HuH-7.5 (cell line): Measurements from ENCODE around the gene MICAL3.
"Not testable (repeated sequence)": the region's sequence is repeated elsewhere in the genome, so short reads cannot be mapped to it uniquely, and the experiment has no call there.

Experiments used
- DNase-seq: peaks from one replicate; pipeline ENCODE4 v3.0.0; 2011; ENCODE audit warnings: low spot score

The MICAL3 gene

DNA sequence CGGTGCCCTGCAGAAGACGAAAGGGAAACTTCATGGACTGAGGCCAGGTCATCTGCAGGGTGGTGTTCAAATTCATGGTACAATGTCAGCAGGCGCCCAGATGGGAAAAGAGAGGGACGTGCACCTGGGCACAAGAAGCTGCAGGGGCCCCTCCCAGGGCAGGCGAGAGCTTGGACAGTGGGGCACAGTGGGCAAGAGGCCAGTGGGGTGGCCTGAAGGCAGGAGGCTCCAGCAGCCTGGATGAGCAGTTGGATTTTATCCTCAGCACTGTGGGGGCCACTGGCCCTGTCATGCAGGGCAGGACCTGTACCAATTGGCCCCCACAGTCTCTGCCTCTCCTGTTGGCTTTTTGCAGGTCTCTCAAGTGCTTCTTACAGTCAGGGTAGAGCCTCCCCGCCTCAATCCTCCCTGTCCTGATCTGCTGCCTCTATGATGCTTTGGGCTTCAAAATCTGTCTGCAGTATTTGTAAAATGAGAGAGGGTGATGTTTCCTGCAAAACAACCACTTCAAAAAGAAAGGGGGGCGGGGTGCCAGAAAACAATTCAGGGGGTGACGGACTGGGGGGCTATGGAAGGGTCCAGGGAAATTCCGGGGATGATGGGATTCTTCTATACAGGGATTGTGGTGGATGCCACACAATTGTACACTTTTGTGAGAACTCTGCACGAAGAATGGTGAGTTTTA lies 248.4 kb downstream of the MICAL3 start:
- no peak for DNase-seq

DNA sequence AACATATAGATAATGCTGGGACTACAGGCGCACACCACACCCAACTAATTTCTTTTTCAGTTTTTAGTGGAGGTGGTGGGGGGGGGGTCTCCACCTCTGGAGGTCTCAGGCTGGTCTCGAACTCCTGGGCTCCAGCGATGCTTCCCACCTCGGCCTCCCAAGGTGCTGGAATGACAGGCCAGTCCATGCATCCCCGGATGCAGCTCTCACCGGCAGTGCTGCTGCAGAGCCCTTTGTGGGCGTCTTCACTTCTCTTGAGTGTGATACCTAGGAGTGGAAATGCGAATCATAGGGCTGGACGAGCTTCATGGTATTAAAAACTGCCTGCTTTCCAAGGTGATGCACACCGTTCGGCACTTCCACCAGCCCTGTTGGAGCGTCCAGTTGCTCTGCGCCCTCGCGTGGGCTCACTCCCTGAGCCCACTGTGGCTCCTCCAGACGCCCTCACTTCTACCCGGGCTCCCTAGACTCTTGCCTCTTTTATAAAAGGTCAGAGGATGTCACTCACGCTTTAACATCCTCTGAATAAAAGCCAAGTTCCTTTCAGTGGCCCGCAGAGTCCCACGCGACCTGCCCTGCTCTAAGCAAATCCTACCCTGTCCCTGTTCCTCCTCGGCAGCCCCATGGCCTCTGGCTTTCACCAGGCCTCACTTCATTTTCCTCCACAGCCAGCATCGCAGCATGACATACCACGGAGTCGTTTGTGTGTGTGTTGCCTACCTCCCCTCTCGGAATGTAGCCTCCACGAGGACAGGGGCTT lies 249.3 kb downstream of the MICAL3 start:
- DNase-seq, result no peak

DNA sequence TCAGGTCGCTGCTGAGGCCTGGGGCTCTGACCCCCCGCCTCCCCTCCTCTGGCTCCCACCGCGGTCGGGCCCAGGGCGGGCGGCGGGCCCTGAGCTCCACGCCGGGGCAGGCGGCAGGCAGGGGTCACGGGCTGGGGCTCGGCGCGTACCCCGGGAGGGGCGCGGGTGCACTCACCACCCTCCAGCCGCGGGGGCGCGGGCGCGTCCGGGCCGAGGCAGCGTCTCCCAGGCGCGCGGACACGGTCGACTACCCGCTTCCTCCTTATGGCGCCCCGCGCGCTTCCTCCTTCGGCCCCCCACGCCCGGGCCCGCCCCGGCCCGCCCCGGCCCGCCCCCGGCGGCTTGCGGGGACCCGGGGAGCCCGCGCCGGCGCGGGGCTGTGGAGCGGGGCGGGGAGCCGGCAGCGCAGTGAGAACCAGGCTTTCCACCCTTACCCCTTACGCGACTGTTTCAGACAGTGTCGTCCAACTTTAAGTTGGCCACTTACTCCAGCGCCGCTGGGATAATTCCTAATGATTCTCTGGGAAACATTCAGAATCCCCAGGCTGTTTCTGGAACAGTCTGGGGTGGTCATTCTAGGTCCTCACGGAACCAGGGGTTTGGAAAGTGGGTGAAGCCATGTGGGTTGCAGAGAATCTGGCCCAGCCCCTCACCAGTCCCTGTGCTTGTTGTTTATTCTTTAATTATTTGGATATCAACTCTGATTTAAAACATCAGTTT lies 250.0 kb downstream of the MICAL3 start, which contains the start of gene BID:
TSS of gene BID (minus strand) at position 264 of the 720 bp plus-strand sequence. CDS start 24,353 bp downstream, outside the sequence.
- peak; percentile 68 for DNase-seq

DNA sequence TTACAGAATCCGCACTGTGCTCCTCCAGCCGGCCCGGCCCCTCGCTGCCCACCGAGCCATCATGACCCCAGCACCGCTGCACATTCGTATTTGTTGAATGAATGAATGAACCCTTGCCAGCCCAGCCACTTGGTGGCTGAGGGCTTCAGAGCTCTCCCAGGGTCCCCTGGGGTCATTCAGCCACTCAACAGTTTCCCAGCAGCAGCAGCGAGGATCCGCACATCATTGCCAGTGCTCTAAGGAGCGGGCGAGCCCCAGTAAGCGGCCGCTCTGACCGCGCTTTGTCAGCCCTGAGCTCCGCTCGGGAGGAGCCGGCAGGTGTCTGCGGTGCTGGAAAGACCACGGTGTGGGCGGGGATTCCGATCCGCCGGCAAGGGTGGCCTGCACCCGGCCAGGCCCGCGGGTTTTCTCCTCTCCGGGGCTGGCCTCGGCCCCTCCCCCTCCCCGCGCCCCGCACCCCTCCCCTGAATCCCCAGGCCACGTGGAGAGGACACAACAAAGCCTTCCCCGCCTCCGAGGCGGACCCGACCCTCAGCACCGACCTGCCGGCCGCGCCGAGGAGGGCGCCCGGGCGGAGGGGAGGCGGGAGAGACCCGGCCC lies 250.7 kb downstream of the MICAL3 start:
- DNase-seq, result peak; percentile 94

DNA sequence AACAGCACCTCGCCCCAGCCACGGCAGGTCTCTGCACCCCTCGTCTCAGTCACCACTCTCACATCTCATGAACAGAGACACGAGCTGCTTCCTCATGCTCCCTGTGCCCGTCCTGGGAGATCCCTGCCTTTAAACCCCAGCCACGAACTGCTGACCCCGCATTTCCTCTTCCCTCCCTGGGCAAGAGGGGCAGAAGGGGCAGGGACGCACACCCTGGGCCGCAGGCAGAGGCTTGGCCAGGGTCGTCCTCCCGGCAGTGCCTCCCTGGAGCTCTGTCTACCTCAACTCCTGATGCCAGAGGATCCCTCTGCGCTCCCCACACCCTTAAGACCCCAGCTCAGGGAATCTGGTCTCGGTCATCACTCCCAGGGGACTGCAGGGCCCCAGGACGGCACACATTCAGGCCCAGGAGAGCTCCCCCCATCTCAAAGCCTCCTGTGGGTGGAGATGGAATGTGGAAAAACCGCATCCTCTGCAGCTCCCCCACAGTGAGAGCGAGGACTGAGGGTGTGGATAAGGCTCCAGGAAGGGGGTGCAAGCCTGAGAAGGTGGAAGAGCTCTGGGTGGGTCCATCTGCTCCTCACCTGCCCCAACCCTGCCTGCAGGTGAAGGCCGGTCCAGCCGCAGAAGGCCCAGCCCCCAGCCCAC lies 251.3 kb downstream of the MICAL3 start:
- DNase-seq, result no peak

DNA sequence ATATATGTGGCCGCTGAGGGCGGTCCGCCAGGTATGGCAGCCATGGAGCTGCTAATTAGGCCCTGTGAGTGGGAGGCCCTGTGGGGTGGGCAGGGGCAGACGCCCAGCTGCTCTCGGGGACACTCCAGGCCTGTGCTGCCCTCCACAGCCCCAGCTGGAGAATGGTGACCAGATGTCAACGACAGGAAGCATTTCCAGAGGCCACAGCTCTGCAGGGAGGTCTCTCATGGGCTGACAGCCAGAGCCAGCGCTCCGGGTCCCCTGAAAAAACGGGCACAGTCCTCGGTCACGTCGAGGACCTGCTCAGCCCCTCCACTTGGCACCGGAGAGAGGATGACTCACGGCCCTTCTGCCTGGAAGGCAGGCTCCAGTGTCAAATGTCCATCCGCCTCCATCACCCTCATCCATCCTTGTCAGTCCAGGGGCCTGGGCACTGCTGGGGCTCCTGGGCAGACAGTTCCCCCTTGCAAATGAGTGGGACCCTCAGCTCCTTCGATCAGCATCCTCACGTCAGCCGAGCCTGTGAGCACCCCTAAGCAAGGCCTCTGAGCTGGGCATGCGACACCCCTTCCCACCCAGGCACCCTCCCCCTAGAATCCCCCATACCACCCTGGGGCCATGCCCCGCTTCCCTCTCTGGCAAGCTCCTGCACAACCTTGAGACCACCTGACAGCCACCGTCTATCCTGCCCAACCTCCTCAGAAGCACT lies 252.0 kb downstream of the MICAL3 start:
- DNase-seq, result no peak

DNA sequence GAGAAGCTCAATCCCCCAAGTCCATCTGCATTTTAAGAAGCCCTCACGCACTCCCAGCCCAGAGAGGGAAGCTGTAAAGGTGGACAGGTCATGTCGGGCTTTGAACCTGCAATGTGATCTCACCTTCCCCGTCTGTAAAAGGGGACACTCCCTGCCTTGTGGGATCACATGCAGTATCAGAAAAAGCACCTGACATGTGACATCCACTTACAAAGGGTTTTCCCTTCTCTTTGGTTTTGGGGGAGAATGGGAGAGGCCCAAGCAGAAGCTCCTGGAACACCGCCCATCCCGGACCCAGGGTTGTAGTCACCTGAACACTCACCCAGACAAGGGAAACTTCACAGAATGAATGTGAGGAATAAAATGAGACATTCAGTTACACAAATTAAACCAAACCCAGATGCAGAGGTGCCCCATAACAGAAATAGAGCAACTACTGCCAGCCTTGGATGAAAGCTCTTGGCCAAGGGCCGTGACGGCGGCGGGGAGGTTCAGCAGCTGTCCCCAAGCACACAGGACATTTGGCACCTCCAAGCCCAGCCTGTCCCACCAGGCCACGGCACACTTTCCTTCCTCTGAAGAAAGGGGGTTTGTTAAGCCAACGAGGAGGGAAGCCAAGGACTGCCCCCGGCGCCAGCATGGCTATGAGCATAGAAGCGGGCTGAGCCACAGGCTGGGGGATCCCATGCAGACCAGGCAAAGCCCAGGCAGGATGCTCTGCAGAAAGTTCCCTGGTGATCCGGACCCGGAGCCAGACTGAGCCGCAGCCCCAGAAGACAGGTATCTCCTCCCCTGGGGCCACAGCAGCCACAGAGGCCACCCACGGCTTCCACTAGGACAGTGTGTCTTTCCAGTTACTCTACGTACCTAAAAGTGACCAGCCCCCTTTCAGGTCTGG lies 253.9 kb downstream of the MICAL3 start:
- DNase-seq, result no peak

DNA sequence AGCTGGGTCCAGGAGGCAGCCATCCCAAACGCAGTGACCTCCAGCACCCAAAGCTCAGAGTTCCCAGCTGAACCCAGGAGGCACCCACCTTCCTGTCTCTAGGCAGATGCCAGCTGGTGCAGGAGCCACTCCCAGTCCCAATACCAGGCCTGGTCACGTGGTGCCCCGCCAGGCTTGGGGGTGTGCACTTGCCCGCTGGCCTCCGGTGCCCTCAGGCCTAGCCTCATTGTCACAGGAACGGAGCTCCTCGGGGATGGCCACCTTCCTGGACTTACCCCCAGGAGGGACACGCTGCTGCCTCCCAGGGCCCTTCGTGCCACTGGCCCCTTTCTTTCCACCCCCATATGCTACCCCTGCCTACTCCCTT lies 254.7 kb downstream of the MICAL3 start:
- no peak for DNase-seq

DNA sequence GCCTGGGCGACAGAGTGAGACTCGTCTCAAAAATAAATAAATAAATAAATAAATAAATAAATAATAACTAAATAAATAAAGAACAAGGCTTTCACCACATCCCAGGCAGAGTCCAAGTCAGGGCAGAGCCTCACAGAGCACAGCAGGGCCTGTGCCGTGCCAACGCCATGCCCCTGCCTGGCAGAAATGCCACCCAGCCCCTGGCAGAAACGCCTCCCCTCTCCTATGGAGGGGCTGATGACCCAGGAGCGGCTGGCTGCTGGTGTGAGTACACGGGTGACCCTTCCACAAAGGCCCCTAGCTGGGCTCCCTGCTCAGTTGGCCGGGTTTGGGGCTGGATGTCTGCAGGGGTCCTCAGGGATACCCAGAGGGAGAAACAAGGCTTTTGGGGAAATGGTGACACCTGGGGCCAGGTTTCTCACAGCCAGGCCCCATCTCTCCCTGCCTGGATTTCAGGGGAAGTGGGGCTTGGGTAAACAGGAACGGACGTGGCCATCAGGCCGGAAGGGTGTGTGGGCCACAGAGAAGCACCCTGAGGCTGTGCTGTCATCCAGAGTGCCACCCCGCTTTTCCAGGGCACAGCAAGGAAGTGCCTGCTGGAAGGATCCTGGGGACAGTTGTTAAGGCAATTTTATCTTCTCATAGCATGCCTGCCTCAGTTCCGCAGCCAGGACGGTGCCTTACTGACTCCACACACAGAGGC lies 255.2 kb downstream of the MICAL3 start:
- no peak for DNase-seq

DNA sequence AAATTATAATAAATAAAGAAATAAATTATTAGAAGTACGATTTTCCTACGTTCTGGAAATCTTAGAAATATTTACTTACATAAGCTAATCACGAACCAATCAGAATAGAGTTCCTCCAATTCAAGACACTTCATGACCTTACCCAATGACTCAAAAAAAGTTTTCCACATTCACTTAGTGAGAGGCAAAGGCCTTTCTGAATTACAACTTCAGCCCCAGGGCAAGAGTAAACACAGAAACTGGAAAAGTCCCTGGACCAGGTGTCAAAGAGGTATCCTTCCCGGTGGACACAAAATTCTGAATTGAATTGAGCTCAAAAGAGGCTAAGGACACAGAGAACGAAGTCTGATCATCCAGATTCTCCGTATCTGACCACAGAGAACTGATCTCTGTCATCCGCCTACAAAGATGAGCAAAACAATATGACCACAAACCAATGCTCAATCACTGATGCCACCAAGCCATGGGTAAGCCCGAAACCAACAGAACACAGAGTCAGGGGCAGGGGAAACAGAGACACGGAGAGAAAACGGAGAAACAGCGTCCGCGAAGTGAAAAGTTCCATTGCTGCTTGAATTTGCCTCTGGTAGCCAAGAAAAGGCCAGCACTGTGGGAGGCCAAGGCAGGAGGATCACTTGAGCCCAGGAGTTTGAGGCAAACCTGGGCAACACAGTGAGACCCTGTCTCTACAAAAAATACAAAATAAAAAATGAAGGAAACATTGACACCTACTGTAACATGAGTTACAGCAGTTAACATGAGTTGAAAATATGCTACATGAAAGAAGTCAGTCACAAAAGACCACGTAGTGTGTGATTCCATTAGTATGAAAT lies 256.9 kb downstream of the MICAL3 start:
- DNase-seq, result no peak

DNA sequence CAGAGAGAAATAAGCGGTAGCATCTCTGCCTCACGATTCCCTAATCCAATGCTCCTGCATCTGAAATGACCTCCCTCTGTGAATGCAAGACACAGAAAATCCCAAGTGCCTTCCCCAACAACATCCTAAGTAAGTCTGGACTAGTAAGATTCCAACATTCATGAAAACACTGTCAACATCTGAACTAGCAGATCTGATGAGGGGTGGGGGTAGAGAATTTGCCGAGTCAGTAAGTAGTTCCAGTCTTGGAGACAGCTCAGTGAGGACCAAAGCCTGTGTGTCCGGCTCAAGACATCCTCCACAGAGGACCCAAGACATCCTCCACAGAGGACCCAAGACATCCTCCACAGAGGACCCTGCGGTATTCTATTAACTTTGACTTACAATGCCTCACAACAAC lies 259.5 kb downstream of the MICAL3 start:
- not testable (repeated sequence) for DNase-seq

DNA sequence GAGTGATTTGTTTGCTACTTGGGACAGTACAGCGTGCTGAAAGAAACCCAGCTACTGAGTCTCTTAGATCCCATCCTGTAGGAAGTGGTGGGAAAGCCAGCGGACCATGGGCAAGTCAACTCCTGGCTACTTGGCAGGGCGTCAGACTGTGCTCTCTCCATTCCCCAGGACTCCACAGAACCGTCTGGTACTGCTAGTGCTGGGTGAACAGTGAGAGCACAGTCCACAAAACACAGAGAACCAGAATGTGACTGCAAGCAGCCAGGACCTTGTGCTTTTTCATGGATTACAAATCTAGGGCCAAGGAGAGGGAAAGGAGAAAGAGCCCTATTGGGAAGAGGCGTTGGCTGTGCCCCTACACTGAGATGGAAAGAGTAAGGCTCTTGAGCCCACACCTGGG lies 260.3 kb downstream of the MICAL3 start:
- no peak for DNase-seq

- DNase-seq, result not testable (repeated sequence)
Observed at GRCh38 chr22:17763442-17763841, 260.9 kb downstream of the MICAL3 start.

- DNase-seq, result no peak
Observed at GRCh38 chr22:17761138-17761488, 263.2 kb downstream of the MICAL3 start.

- DNase-seq, result no peak
Observed at GRCh38 chr22:17754233-17754925, 270.0 kb downstream of the MICAL3 start.

GRCh38 chr22:17753401-17753989 lies 270.9 kb downstream of the MICAL3 start:
- DNase-seq, result no peak

DNA sequence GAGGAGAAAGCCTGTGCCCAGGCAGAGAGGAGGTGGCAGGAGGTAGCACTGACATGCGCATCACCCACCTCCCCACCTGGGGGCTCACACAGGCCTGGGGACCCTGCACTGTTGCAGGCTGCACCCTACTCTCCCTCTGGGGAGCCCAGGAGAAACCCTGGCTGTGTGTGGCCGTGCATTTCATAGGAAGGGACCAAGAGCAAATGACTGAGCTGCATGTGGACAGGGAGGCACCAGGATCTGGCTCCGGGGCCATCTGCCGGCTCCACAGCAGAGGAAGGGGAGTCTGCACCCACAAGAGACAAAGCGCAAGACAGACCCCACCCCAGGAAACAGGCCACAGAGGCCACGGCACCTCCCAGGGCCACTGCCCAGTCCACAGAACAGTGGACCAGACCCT lies 272.8 kb downstream of the MICAL3 start:
- no peak for DNase-seq
